Psoas muscle (tissue), 8 donors: ENCODE results near the gene COMMD10. TPM values are rescaled to one million over a fixed set of nuclear protein-coding genes. Genes with fewer than 3 reads are reported as not detected.

Experiments
- ATAC-seq, 4 donors: fragments of 200-7000 bp; cut with Tn5 transposase; one replicate each; pipeline ENCODE4 v1.9.1; 2020; ENCODE audit warnings: moderate library complexity in 3 of 4, mild to moderate bottlenecking in 2 of 4
- DNase-seq, 2 donors: peaks; one replicate each; pipeline ENCODE4 v3.0.0-alpha.2; 2020
- H3K27ac ChIP-seq: fragments of 200-600 bp; one replicate; pipeline ENCODE4 v1.8.0; 2022
- H3K27me3 ChIP-seq, 3 donors: fragments of 200-600 bp in 1 of 3; one replicate each; pipeline versions ENCODE4 v1.6.1 to v1.8.0; 2013 to 2022; ENCODE audit warnings: low read length in 2 of 3, mild to moderate bottlenecking in 2 of 3, moderate library complexity in 1 of 3; ENCODE audit not compliant: insufficient read depth in 3 of 3
- H3K36me3 ChIP-seq, 2 donors: fragments of 200-600 bp in 1 of 2; one replicate each; pipeline versions ENCODE4 v1.6.1 to v1.8.0; 2013 to 2022; ENCODE audit warnings: low read depth in 1 of 2, mild to moderate bottlenecking in 1 of 2, moderate library complexity in 1 of 2; ENCODE audit not compliant: insufficient read depth in 1 of 2
- H3K4me1 ChIP-seq: fragments of 200-600 bp; one replicate; pipeline ENCODE4 v1.8.0; 2022
- H3K4me3 ChIP-seq: fragments of 200-600 bp; one replicate; pipeline ENCODE4 v1.8.0; 2022; ENCODE audit warnings: mild to moderate bottlenecking
- H3K9me3 ChIP-seq: fragments of 200-600 bp; one replicate; pipeline ENCODE4 v1.8.0; 2022
- CTCF ChIP-seq: fragments of 200-600 bp; IDR thresholded peaks from one replicate; pipeline ENCODE4 v1.8.0; 2022; ENCODE audit warnings: antibody characterized with exemption
- WGBS, 3 donors: extraction: QIAGEN DNeasy Blood & Tissue Kit; methylation state at CpG; one replicate each; pipeline versions ENCODE4 v1.1.6 to v1.1.7; 2013; 5-methylcytosine and 5-hydroxymethylcytosine counted together
- intact Hi-C, 2 donors: fragments of 100-400 bp; cut with DNase I; formaldehyde crosslinking; loops; one replicate each; pipeline versions ENCODE4 v1.11.0 to v1.14.2; 2022
- polyA plus RNA-seq, 3 donors: library from polyadenylated mRNA; stranded (reverse); fragments of 200-250 nt; gene quantifications; one replicate each; pipeline ENCODE4 v1.2.3, GENCODE V29; 2013
- total RNA-seq, 4 donors: library from RNA; stranded (reverse); fragmentation: NEBNext Ultra II Directional in 2 of 4; extraction: Animal tissue kit (Norgen Biotek cat#: 25700) in 2 of 4; gene quantifications; one replicate each; pipeline versions ENCODE4 v1.2.1 to v1.2.4, GENCODE V29; 2021 to 2023
- donor health status: healthy with polysubstance abuse.
- donor health status: DM: no; HTN: no; CAD: no; lungs with moderate emphysema.
- donor health status: Bipolar disorder and iron deficiency.
- donor health status: healthy.
- donor health status: DM: yes; HTN: yes; CAD: no.
- donor health status: DM: no; HTN: no; CAD: no.
- donor health status: DM: no; HTN: no; CAD: no.
- donor health status: DM: yes; HTN: yes; CAD: no.

COMMD10 gene
- total and polyA plus RNA-seq, 7 donors, result 8.4 to 23.0 (median 16.7) TPM

GRCh38 chr5:116288524-116288923 lies 203.7 kb downstream of the COMMD10 start:
- intact Hi-C loops, result no loop called here
- no peak overlapping the region for H3K4me3 ChIP-seq
- 97 to 100% (median 97%) methylated on average over 2 of the region's 2 CpGs for WGBS, 3 donors
- ATAC-seq, result no peak
- no peak for TF ChIP-seq CTCF
- H3K36me3 ChIP-seq, result peaks cover 5 to 10% of the 10 kb centered on the region in 2 donors
- H3K9me3 ChIP-seq, result peaks cover 18% of the 10 kb centered on the region
- H3K27me3 ChIP-seq, result no peaks in the 10 kb centered on the region
- no peak for DNase-seq
- H3K27ac ChIP-seq, result no peak overlapping the region
- no peaks in the 10 kb centered on the region for H3K4me1 ChIP-seq

GRCh38 chr5:116289276-116289675 lies 204.5 kb downstream of the COMMD10 start:
- Histone ChIP-seq H3K9me3 (peaks cover 18% of the 10 kb centered on the region), H3K36me3 (peaks cover 5 to 10% of the 10 kb centered on the region in 2 donors), H3K27me3 (no peaks in the 10 kb centered on the region), H3K4me3 (no peak overlapping the region), H3K4me1 (no peaks in the 10 kb centered on the region), H3K27ac (no peak overlapping the region)
- 80 to 83% (median 80%) methylated on average over 3 of the region's 3 CpGs for WGBS, 3 donors
- no peak for TF ChIP-seq CTCF
- no peak for ATAC-seq
- no peak for DNase-seq
- intact Hi-C loops, result no loop called here

- intact Hi-C loops, result no loop called here
- H3K36me3 ChIP-seq, result peaks cover 5 to 10% of the 10 kb centered on the region in 2 donors
- no peaks in the 10 kb centered on the region for H3K4me1 ChIP-seq
- no peak for TF ChIP-seq CTCF
- H3K9me3 ChIP-seq, result peaks cover 18% of the 10 kb centered on the region
- H3K27me3 ChIP-seq, result no peaks in the 10 kb centered on the region
- H3K4me3 ChIP-seq, result no peak overlapping the region
- 93 to 98% (median 95%) methylated on average over 1 of the region's 1 CpG for WGBS, 3 donors
- ATAC-seq, result no peak
- no peak overlapping the region for H3K27ac ChIP-seq
- DNase-seq, result no peak
Measured at GRCh38 chr5:116291271-116291670, 206.4 kb downstream of the COMMD10 start.

- intact Hi-C loops, result no loop called here
- DNase-seq (no peak), ATAC-seq (no peak)
- no peak overlapping the region for H3K4me3 ChIP-seq
- H3K4me1 ChIP-seq, result no peaks in the 10 kb centered on the region
- TF ChIP-seq CTCF, result no peak
- H3K36me3 ChIP-seq, result peaks cover 5 to 10% of the 10 kb centered on the region in 2 donors
- peaks cover 18% of the 10 kb centered on the region for H3K9me3 ChIP-seq
- no peaks in the 10 kb centered on the region for H3K27me3 ChIP-seq
- 81 to 89% (median 89%) methylated on average over 4 of the region's 4 CpGs for WGBS, 3 donors
- H3K27ac ChIP-seq, result no peak overlapping the region
Measured at GRCh38 chr5:116292321-116292720, 207.5 kb downstream of the COMMD10 start.

GRCh38 chr5:116296335-116297072 lies 211.7 kb downstream of the COMMD10 start:
- intact Hi-C loops, result no loop called here
- peaks cover 11% of the 10 kb centered on the region for H3K9me3 ChIP-seq
- ATAC-seq, result no peak
- H3K36me3 ChIP-seq, result peaks cover 0 to 41% of the 10 kb centered on the region in 2 donors
- no peak overlapping the region for H3K4me3 ChIP-seq
- no peak overlapping the region for H3K27ac ChIP-seq
- no peaks in the 10 kb centered on the region for H3K4me1 ChIP-seq
- no peak for TF ChIP-seq CTCF
- WGBS, 3 donors, result 70 to 80% (median 78%) methylated on average over 4 of the region's 4 CpGs
- no peak for DNase-seq
- H3K27me3 ChIP-seq, result no peaks in the 10 kb centered on the region
